Measurements from ENCODE around the gene DLG1.

DNA sequence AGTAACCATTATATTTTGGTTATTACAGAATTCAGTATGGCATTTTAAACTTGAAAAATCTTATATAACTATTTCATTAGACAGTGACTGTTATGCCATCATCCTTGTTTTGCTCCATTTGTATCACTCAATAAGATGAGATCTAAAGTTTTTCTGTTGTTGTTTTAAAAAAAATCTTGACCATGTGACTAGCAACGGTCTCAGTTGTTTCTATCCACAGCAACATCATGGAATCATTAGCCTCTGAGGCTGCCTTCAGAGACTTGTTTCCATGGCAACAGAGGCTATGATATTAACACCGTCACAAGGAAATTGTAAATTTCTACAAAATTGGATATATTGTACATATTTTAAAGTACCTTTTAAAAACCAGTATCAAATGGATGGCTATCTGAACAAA, 129.8 kb downstream of the DLG1 start:
- TF ChIP-seq CREB1 (IDR thresholded peaks at IDR 0.05; ENCODE audit: low read depth) (no peak), TCF12 (IDR thresholded peaks at IDR 0.05; ENCODE audit: low read depth) (no peak), TAF1 (IDR thresholded peaks at IDR 0.05; ENCODE audit: low read depth) (no peak), EGR1 (IDR thresholded peaks at IDR 0.05) (no peak), RAD21 (IDR thresholded peaks at IDR 0.05; ENCODE audit: low read depth) (no peak), YY1 (IDR thresholded peaks at IDR 0.05; ENCODE audit: low read depth) (no peak), FOXM1 (IDR thresholded peaks at IDR 0.05; ENCODE audit: borderline replicate concordance, low read depth) (no peak)
- TF ChIP-seq, protein P1, sequence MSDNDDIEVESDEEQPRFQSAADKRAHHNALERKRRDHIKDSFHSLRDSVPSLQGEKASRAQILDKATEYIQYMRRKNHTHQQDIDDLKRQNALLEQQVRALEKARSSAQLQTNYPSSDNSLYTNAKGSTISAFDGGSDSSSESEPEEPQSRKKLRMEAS (IDR thresholded peaks at IDR 0.05) = no peak
